BE2C (cell line): ENCODE data around the gene EPB41L4A.
A peak's percentile ranks its signal among the peaks of the same experiment; 100 is the strongest.

ENCODE experiments used
- DNase-seq: peaks from one replicate; pipeline ENCODE4 v3.0.0-alpha.2; 2020
- H3K27me3 ChIP-seq: fragments of 250-450 bp; sonication (Bioruptor Pico); 2 replicates; pipeline ENCODE4 v1.5.1; 2020; ENCODE audit warnings: mild to moderate bottlenecking
- H3K36me3 ChIP-seq: fragments of 250-450 bp; sonication (Bioruptor Pico); 2 replicates; pipeline ENCODE4 v1.5.1; 2020; ENCODE audit warnings: mild to moderate bottlenecking
- H3K4me1 ChIP-seq: fragments of 250-450 bp; sonication (Bioruptor Pico); 2 replicates; pipeline ENCODE4 v1.5.1; 2020
- H3K4me3 ChIP-seq: 2 replicates; pipeline ENCODE4 v1.5.1; 2011; ENCODE audit warnings: low read depth, low read length
- H3K9me3 ChIP-seq: fragments of 250-450 bp; sonication (Bioruptor Pico); 2 replicates; pipeline ENCODE4 v1.5.1; 2020
- CTCF ChIP-seq: IDR thresholded peaks from 2 replicates; pipeline ENCODE4 v1.5.1; 2012; ENCODE audit warnings: mild to moderate bottlenecking, low read depth, low read length

The EPB41L4A gene

GRCh38 chr5:112186401-112186990 lies 232.6 kb downstream of the EPB41L4A start:
- DNase-seq, result peak; percentile 39
- peak; percentile 70 for TF ChIP-seq CTCF
- Histone ChIP-seq H3K27me3 (peaks cover 96% of the 10 kb centered on the region), H3K4me3 (no peak overlapping the region), H3K4me1 (no peaks in the 10 kb centered on the region), H3K9me3 (no peaks in the 10 kb centered on the region; the same call in 1 of the 2 replicates), H3K36me3 (no peaks in the 10 kb centered on the region)

DNA sequence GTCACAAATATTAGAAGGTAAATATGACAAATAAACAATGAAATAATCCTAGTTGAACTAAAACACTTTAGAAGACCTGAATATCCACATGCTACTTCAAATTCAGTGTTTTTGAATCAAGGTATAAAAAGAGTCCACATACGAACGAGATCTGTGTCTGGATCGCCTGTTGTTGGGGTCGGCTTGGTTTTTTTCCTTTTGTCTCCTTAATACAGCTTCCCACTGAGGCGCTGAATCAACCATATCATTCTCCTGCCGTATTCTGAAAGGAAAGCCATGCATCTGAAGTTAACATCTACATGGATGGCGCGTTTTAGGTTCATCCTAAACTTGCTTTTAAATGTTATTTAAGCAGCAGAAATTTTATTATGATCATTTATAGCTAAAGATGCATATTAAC lies 235.2 kb downstream of the EPB41L4A start:
- H3K4me3 ChIP-seq, result no peak overlapping the region
- H3K27me3 ChIP-seq, result peaks cover 81% of the 10 kb centered on the region
- H3K4me1 ChIP-seq, result no peaks in the 10 kb centered on the region
- DNase-seq, result no peak
- no peak for TF ChIP-seq CTCF
- no peaks in the 10 kb centered on the region for H3K9me3 ChIP-seq
- no peaks in the 10 kb centered on the region for H3K36me3 ChIP-seq

GRCh38 chr5:112183103-112183711 lies 235.9 kb downstream of the EPB41L4A start:
- H3K36me3 ChIP-seq, result no peaks in the 10 kb centered on the region
- no peak overlapping the region for H3K4me3 ChIP-seq
- H3K9me3 ChIP-seq, result no peaks in the 10 kb centered on the region
- DNase-seq, result no peak
- no peaks in the 10 kb centered on the region for H3K4me1 ChIP-seq
- H3K27me3 ChIP-seq, result peaks cover 74% of the 10 kb centered on the region
- TF ChIP-seq CTCF, result no peak

DNA sequence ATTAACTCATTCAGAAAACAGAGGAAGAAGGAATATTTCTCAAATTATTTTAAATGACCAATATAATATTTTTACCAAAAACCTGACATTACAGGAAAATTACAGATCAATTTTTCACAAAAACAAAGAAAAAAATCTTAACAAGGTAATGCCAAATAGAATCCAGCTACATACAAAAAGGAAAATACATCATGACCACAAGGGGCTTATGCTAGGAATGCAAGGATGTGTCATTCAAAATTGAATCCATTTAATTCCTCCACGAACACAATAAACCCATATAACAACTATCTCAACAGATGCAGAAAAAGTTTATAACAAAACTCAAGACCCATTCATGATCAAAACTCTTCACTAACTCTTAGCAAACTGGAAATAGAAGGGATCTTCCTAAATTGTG lies 239.8 kb downstream of the EPB41L4A start:
- DNase-seq, result no peak
- Histone ChIP-seq H3K4me1 (no peaks in the 10 kb centered on the region), H3K9me3 (no peaks in the 10 kb centered on the region), H3K36me3 (no peaks in the 10 kb centered on the region), H3K27me3 (peaks cover 37% of the 10 kb centered on the region), H3K4me3 (no peak overlapping the region)
- no peak for TF ChIP-seq CTCF

- peaks cover 7% of the 10 kb centered on the region for H3K27me3 ChIP-seq
- DNase-seq, result peak; percentile 39
- peak; percentile 80 for TF ChIP-seq CTCF
- no peaks in the 10 kb centered on the region for H3K4me1 ChIP-seq
- no peaks in the 10 kb centered on the region for H3K36me3 ChIP-seq
- no peaks in the 10 kb centered on the region for H3K9me3 ChIP-seq
- H3K4me3 ChIP-seq, result no peak overlapping the region
These were observed 244.0 kb downstream of the EPB41L4A start for GRCh38 chr5:112174959-112175594.
